Panc1 (cell line): ENCODE data around the gene CCNK.

Experiments
- CTCF ChIP-seq: fragments of 450-650 bp; IDR thresholded peaks from 2 replicates; pipeline ENCODE4 v1.5.1; 2017; ENCODE audit warnings: mild to moderate bottlenecking
- POLR2AphosphoS5 ChIP-seq: IDR thresholded peaks from 2 replicates; pipeline ENCODE4 v1.6.1; 2012; ENCODE audit warnings: mild to moderate bottlenecking, low read depth, low read length, moderate library complexity

GRCh38 chr14:99535448-99535847 is 54.2 kb downstream of the CCNK start:
- no peak for TF ChIP-seq CTCF
- no peak for TF ChIP-seq POLR2AphosphoS5
